SK-N-SH treated with all-trans-retinoic acid at 6 μM for 48 hours (cell line): Measurements from ENCODE around the gene NUP37.

Experiments used
- RARB ChIP-seq: fragments of 250-450 bp; sonication (Bioruptor Pico); IDR thresholded peaks from 2 replicates; pipeline ENCODE4 v1.8.0; 2021; ENCODE audit warnings: mild to moderate bottlenecking, moderate library complexity
- ZFP3 ChIP-seq: fragments of 250-450 bp; sonication (Bioruptor Pico); IDR thresholded peaks from 2 replicates; pipeline ENCODE4 v1.5.0; 2020; ENCODE audit warnings: mild to moderate bottlenecking, moderate library complexity

DNA sequence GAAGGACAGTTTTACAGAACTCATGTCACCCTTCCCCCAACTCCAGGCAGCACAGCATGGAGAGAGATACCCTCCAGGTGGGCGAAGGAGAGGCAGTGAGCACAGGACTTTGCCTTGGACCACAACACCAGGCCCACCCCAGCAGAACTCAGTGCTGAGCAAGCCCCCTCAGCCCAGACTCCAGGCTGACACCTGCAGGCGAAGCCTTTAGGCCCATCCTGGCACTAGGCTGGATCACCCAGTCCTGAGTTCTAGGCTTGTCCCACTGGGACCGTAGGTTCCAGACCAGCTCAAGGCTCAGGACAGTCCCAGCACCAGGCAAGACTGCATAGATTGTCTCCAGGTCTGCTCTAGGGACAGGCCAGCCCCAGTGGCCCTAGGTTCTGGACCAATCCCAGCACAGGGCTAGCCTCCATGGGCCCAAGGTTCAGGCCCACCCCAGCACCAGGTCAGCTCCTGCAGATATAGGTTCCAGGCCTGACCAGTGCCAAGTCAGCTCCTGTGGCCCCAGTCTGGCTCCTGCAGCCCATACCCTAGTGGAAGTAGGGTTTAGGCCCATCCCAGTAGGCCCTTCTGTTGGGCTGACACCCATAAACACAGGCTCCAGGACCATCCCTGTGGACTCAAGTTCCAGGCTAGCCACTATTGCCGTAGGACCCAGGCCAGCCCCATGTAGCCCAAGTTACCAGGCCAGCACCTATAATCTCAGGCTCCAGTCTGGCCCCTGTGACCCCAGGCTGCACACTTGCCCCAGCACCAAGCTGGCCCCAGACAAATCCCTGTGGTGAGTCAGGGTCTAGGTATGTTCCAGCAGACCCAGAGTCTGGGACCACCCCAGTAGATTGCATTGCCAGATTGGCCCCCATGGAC lies 67.5 kb downstream of the NUP37 start:
- TF ChIP-seq ZFP3 (CRISPR knock-in tag) (no peak), RARB (no peak)
